ENCODE measurements around the gene MTAP. TPM values are rescaled to one million over a fixed set of nuclear protein-coding genes. Genes with fewer than 3 reads are reported as not detected.

Gene MTAP
- 43.4 and 63.7 TPM in 2 replicates for total RNA-seq (2014; rRNA removed; shearing (Covaris generic))

DNA sequence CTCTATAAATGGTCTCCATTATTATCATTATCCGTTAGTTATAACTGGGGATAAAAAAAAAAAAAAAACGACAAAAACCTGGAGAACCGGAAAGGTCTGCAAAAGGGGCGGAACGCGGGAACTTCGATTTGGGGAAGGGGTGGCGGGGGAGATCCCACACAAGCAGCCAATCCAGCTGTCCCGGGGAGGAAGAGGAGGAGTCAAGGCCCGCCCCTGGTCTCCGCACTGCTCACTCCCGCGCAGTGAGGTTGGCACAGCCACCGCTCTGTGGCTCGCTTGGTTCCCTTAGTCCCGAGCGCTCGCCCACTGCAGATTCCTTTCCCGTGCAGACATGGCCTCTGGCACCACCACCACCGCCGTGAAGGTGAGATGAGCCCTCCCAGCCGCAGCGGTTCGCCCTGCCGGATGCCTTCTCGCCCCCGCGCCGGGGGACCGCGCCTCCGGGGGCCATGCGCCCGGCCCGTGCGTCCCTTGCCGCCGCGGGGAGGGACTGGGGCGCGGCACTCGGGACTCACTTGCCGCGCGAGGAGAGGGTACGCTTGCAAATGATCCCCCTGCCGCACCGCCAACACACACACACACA lies at the start of gene MTAP:
Gene MTAP (plus strand): TSS at position 219 of the 583 bp plus-strand sequence. CDS start 113 bp downstream, at position 332.
- peak; percentile 96 for DNase-seq (ENCODE audit: low read depth)

DNA sequence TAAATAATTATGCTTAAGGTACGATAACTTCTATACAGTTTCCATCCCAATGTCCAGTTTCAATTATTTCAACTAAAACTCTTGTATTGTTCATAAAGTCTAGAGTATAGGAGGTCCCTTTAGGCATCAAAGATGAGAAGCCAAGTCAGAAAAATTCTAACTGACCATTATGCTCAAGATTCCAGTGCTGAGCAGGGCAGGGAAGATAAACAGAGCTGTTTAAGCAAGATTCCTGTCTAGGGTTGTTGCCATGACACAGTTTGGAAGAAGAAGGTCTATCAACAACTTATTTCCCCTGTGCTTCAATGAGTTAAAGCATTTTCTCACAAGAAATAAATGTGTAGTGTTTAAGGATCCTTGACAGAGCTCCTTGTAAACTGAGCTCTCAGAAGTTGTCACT lies 48.9 kb upstream of the MTAP start:
- DNase-seq (ENCODE audit: low read depth) = no peak

DNA sequence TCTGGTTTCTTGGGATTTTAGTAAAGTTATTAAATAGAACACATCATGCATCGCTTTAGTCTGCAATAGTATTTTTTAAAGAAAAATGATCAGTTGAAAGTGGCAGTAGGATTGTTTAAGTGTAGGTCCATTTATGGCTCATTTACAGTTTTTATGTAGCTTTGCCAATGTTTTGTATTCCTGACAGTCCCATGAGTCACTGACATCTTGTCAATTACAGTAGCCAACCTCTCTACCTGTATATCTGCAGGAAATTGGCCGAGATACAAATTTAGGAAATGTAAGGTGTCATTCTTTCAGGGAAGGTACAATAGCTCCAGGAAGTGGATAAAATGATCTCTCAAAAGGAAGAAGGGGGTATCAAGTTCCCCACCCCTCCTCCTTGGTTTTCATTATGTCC lies 47.7 kb upstream of the MTAP start:
- no peak for DNase-seq (ENCODE audit: low read depth)

DNA sequence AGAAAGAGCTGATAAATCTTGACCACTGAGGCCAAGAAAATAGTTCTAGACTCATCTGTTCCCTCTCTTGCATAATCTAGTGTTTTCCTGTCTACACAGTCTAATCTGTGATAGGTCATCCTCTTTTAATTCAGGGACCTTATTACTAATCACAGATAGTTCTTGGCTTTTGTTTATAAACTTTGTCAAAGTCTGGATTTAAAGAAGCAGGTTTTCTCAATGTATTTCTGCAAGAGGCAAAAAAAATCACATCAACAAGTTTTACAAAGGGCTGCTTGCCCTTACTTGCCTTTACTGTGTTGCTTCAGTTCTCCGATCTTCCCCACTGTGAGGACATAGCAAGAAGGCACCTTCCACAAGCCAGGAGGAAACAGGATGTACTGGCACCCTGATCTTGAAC lies 43.9 kb upstream of the MTAP start:
- DNase-seq (ENCODE audit: low read depth) = no peak

DNA sequence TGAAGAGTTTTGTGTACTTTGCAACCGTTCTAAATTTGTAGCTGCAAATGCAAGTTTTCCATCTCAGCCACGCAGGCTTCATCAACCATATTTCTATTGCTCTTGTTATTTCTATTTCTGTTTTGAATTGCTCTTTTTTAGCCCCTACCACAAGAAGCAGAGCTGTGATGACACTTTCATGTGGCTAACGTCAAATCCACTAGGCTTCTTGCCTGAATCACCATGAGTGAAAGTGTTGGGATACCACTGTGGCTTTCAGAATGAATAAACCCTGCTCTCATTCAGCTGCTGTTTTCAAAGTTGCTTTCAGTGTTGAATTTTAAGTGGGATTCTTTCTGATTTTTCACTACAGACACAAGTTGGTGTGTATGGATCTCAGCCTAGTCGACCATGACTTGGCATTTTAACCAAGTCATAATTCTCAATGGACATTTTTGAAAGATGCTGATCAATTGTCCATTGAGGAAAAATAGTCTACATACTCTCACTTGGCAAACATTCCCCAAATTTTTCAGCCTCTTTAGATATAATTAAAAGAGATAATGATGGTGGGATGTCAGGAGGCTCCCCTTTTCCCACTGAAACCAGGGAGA lies 41.0 kb upstream of the MTAP start:
- DNase-seq (ENCODE audit: low read depth) = peak; percentile 46

DNA sequence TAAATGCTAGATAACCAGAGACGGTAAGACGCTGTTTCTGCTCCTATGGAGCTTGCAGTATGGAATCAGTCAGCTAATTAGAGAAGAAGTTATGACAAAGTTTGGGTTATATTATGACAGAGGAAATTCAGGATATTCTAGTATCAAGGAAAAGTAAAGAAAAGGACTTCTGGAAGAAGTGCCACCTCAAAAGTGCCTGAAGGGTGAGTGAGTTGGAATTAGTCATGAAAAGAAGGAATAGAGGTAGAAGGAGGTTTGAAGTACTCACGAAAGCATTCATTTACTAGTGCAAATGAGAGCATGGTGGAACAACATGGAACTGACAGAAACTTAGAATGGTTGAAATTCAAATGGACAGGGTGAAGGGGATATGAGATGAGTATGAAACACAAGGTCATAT lies 40.4 kb upstream of the MTAP start:
- peak; percentile 36 for DNase-seq (ENCODE audit: low read depth)

DNA sequence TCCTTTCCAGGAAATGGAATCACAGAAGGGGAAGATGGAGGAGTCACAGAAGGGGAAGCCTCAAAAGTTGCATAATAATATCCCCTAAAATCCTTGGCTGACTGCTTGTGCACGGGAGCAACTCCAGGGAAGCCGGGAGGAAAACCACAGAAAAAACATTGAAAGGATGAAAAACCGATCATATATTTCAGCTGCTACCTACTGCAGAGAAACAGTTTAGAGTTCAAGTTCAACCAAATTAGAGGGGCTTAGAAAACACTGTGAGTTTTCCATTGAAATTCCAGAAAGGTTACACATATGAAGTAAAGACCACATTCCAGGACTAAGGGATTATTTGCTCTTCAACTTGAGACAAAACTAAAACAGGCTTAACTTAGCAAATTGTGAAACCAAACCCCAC lies 37.6 kb upstream of the MTAP start:
- DNase-seq (ENCODE audit: low read depth) = no peak

DNA sequence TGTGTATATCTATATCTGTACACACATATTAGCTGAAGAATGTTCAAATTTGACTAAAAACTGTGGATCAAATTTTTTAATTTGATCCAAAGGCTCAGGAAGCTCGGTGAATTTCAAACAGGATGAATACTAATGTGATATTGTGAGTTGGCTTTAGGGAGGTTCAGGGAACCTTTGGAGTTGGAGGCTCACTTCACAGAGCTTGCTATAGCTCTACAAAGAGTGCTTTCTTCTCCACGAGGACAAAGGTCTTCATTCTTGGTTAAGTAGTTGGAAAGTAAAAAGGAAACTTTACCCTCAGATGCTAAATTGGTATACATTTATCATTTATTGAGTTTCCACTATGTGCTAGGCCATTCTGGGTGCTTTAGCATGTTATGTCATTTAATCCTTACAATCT lies 36.3 kb upstream of the MTAP start:
- DNase-seq (ENCODE audit: low read depth) = no peak

DNA sequence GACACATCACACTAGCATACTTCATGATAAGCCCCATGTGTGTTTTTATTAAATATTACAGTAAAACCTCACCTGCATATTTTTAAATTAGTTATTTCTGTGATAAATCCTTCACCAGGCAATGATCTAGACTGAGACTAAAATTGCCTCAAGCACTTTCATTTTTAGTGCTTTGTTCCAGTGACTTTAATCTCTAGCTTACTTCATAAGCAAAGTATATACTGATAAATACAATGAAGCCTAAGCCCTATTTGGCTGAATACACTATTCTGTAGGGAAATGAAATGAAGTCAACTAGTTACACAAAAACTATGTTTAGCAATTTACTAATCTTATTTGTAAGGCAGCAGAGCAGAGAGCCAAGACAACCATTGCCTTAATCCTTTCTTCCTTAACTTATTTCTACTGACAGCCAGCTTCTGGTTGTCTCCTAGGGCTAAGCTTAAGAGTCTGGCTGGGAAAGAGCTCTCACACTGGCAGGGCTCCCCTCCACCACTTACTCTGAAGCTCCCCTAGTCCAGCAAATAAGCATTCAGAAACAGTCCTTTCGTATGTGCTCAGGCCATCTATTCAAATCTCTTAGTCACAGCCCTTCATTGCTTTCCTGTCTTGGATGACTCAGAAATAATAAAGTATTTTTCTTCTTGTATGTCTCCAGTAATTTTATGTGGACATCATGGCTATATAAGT lies 31.4 kb upstream of the MTAP start:
- DNase-seq (ENCODE audit: low read depth) = peak; percentile 90

DNA sequence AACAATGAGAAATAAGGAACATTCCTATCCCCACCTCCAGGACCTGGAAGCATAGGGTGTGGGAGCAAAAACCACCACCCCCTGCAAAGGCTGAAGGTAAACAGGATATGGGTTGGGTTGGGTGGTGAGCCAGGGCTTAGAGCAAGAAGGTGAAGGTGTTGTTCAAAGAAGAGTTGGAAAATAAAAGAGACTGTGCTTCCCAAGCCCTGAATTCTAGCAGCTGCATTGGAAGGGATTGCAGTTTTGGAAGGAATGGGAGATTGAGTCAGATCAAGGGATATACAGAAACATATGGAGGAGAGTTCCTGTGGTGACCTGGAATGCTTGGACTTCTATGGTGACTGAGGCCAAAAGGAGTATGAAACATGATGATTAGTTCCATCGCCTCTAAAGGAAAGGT lies 24.7 kb upstream of the MTAP start:
- peak; percentile 83 for DNase-seq (ENCODE audit: low read depth)

DNA sequence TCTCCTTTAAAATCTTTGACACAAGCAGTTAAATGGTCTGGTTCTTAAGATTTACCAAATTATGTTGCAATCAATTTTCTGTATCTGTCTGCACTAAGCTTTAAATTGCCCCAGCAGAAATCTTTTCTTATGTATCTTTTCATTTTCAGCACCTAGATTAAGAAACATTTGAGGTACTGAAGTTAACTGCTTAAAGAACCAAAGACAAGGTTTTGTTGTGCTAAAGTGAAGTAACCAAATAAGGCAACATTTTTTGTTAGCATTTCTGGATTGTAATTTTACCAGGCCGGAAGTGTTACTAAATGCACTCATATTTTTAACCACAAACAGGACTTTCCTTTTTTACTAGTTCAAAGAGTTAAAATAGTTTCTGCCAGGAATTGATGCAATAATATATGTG lies 24.1 kb upstream of the MTAP start:
- peak; percentile 69 for DNase-seq (ENCODE audit: low read depth)

DNA sequence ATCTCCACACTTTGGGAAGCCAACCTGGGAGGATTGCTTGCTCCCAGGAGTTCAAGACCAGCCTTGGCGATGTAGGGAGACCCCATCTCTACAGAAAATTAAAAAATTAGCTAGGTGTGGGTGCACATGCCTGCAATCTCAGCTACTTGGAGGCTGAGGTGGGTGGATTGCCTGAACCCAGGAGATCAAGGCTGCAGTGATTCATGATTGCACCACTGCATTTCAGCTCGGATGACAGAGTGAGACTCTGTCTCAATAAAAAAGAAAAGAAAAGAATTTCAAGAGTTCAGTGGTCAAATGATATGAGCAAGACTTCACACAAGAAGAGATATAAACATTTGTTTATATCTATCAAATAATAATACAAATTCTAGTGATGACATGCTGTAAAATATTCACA lies 23.0 kb upstream of the MTAP start:
- DNase-seq (ENCODE audit: low read depth) = peak; percentile 53

DNA sequence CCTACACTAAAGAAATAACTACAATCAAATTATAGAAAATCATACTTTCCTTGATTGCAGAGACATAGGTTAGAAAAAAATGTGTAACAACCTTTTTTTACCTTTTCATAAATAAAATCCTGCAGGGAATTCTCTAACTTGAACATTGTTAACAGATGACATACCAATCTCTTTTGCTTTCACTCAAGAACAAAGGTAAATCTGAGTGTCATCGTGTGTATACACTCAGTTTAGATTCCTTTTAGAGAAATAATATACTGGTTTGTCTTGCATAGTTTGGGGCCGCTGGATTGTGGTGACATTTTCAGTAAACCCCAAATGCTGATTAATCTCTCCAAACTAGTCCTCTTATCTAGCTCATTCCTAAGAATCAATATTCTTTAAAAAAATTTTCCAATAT lies 20.8 kb upstream of the MTAP start:
- peak; percentile 15 for DNase-seq (ENCODE audit: low read depth)

DNA sequence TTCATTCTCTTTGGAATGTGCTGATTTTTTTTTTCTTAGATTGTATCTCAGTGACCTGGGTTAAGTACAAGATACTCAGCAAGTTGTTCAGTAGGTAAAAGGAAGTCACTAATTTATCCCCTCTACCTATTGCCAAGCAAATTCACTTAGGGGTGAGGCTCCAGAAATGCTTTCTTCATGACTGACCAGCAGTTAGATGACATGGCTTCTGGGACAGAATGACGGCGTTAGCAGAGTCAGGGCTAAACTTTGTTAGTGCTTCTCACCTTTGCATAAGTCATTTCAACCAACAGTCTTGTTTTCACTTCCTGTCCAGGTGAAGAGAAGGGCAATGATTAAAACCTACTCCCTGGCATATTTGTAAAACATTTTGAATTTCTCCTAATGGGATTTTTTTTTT lies 20.2 kb upstream of the MTAP start:
- peak; percentile 71 for DNase-seq (ENCODE audit: low read depth)

DNA sequence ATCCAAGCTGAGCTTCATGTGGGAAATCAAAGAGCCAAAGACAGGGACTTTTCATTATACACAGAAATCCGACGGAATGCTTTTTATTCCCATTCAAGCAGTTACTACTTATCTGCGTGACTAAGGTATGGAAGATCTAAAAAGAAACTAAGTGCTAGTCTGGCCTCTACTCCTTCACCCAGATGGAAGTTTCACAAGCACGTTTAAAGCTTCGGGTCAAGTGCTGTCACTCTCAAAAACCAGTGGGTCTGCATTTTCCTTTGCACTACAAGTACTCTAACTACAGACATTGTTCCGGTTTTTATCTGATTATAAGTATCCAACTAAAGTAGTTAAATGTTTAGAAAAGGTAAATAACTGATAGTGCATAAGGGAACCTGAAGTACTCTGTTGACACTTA lies 13.7 kb upstream of the MTAP start:
- DNase-seq (ENCODE audit: low read depth) = no peak

DNA sequence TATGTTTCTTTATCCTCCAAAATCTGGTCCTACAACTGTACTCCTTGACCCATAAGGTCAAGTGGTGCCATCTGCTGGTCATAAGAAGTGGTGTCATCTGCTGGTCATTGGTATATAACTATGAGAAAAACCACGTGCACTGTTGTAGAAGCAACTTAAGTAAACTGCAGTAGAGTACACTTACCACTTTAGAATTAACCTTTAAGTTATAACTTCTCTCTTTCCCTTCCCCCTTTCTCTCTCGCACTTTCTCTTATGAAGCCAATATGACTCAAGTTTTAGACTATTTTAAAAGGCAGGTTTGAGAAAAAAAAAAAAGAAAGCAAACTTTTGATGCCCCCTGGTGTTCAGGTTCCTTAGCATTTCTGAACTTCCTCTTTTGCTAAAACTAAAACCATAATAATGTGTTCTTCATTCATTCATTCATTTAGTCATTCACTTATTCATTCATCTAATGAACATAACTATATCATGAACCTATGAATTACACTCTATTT lies 12.8 kb upstream of the MTAP start:
- peak; percentile 91 for DNase-seq (ENCODE audit: low read depth)

DNA sequence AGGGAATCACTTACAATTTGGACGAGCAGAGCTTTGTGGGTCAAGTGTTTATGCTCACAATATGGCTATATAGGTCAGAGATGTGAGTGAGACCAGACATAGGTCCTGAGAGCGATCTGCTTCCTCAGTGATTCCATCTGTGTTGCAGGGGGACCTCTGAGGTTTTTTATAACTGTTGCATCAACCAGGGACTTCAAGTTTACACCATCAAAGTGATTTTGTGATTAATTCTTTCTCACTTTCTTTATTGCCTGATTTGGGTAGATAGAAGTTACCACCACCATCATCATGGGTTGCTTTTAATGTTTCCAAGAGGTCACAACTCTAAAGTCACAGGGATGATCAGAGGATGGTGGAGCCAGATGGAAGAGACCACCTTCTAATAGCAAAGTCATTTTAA lies 7.0 kb upstream of the MTAP start:
- no peak for DNase-seq (ENCODE audit: low read depth)

DNA sequence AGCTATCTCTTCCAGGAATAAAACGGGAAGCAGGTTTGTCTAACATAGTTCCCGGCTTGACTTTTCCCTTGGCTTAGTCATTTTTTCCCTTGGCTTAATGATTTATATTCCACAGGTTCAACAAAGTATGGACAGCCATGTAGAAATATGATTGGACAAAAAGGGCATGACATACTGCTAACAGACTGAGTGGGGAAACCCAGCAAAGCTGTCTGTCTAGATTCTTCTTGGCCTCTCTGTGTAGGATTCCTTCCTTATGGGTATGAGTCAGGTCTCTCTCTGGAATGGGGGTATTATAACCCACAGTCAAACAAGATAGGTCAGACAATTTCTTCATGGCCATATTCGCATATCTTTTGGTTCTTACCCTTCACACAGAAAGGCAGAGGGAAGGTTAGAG lies 5.7 kb upstream of the MTAP start:
- no peak for DNase-seq (ENCODE audit: low read depth)

DNA sequence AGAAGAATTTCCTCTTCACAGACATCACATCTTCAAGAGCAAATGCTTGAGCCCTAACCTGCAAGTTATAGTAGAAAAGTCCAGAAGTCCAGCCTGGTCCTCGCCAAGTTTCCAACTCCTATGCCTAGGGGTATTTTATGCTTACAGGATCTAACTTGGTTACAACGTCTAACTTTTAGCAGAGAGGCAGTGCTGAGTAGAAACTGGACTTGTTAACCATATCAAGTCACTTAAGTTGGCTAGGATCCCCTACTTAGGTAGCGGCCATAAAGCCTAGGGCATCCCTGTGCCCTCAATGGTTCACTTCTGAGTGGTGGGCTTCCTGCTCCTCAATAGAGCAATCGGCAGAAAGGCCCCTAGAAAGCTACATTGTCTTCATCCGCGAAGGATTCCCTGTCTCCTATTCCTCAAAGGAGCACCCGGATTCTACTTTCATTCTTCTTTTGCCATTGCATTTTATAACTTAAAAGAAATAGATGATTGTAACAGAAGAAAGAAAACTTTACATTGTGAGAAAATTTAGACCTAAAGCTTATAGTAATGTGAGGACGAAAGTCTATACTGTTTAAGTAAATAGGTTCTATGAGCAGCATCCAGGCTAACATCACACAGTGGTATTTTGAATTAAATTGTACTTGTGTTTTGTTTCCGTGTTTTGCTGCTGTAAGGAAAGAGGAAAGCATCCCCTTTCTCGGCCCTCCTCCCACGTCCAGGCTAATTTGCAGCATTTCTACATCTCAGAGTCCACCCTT lies 1.3 kb upstream of the MTAP start:
- no peak for DNase-seq (ENCODE audit: low read depth)

DNA sequence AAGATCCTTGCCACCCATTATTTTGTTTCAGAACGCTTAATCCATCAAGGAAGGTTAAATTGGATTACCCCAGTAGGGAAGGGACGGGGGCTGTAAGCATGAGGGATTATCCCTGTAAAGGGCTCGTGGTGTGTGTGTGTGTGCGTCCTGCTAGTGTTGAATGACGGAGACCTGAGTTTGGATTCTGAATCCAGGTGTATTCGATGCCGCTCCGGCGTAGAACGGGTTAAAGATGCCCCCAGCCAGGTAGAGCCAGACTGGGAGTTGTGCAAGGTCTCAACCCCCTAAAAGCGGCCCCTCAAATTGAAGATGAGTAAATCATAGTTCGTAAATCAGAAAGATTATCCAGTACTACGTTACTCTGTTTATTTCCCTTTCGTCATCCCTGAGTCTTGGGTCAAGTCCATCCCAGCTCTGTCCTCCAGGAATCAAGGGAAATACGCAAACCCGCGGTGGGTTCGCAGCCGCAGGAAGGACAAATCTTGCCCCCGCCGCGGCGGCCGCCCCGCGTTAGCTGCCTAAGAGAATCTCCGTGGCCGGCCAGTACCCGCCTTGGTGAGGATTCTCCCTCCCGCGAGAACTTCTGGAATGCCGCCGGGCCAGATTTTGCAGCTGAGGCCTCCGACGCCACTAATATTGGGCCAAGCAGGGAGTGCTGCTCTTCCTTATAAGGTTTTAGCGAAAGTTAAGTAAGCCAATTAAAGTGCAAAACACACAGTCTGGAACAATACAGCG lies 586 bp upstream of the MTAP start:
- peak; percentile 90 for DNase-seq (ENCODE audit: low read depth)

DNA sequence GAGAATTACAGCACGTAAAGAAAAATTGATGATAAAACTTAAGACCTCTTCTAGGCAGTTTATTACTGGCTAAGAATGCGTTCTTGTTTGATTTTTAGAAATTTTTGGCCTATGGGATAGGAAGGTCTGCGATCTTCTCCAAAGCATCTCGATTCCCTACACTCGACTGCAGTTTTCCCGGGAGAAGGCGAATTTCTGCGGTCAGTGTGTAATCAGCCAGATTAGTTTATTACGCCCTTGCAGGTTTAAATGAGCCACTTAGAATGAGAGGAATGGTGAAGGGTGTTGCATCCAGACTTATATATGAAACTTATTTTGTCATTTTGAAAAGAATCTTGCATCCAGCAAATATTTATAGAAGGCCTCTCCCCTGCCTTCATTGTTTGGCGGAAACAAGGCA lies 1.2 kb downstream of the MTAP start:
- DNase-seq (ENCODE audit: low read depth) = peak; percentile 41

DNA sequence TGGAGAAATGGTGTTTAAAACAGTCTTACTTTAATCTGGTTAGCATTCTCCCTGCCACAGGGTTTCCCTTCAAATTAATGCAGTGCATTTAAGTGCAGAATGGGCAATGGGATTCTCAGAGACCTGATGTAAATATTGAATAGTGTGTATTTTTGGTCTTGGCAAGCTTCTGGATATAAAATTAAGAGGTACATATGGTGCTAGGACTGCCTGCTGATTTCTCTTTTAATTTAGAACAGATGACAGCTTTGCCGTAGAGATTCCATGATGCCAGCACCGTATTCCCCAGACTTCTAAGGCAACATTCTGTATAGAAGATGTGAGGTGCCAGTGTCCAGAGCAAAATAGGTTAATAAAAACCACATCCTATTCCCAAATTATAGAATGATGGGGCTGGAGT lies 1.9 kb downstream of the MTAP start:
- DNase-seq (ENCODE audit: low read depth) = no peak

Measured in M059J (cell line).